ENCODE measurements around the gene ERMAP. TPM values are rescaled to one million over a fixed set of nuclear protein-coding genes. Genes with fewer than 3 reads are reported as not detected.

The ERMAP gene
- polyA plus RNA-seq (2013, experiment 1 of 2): 3.2 TPM
- 3.4 TPM for polyA plus RNA-seq (2013, experiment 2 of 2)

DNA sequence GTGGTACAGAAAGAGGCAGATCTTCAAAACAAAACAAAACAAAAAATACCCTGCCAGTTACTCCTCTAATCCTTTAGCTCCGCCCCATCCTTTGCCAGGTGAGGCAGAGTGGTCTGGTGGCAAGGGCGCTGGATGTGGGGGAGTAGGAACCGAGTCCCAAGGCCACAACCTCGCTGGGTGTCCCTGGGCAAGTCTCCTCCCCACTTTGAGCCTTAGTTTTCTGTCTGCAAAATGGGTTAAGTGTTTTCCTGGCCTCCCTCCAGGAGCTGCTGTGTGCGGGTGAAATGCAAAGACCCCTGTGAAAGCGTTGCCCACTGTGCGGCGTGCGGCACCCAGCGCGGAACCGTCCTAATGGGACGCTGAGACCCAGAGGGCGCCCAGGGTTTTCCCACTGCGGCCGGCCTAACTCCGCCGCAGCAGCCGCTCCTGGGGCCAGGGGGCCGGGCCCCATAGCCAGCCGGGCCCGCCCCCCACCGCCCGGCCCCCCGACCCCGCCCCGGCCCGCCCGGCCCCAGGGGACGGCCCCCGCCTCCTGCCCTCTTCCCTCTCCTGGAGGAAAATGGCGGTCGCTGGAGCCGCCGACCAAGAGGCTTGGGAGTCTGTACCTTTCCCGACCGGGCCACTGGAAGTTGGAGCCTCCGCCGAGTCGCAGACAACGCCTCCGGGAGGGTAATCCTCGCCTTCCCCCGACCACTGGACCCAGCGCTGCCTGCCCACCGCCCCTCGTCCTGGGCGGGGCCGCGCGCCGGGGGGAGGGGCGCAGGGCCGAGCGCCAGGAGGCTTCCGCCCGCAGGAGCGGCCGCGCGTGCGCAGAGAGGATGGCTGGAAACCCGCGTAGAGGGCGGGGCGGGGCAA, at the start of gene ERMAP, which contains the start of gene SVBP:
TSS of gene ERMAP (plus strand) at position 538 of the 855 bp plus-strand sequence. CDS start 13,327 bp downstream, outside the sequence.
TSS of gene SVBP (minus strand) at position 813 of the 855 bp plus-strand sequence. CDS start 853 bp downstream, outside the sequence.
- H3K36me3 ChIP-seq (ENCODE audit: control insufficient read depth, insufficient read depth, low read length): peaks cover 9% of the 10 kb centered on the region
- 0% methylated on average over 24 to 29 of the region's 66 CpGs for WGBS, 2 experiments (ENCODE audit: insufficient coverage in 2 of 2)
- H3K9me3 ChIP-seq (ENCODE audit: control insufficient read depth, low read length): peaks cover 4% of the 10 kb centered on the region
- H3K4me3 ChIP-seq (ENCODE audit: extremely low read depth, insufficient read depth, low read length, poor library complexity, severe bottlenecking): peak within 1 kb of the TSS; percentile 59
- H3K4me1 ChIP-seq (ENCODE audit: control insufficient read depth, insufficient read depth, low read length, poor library complexity, severe bottlenecking): peaks cover 12% of the 10 kb centered on the region
- H3K27ac ChIP-seq (ENCODE audit: low read depth, low read length, severe bottlenecking): peak within 1 kb of the TSS; percentile 99

DNA sequence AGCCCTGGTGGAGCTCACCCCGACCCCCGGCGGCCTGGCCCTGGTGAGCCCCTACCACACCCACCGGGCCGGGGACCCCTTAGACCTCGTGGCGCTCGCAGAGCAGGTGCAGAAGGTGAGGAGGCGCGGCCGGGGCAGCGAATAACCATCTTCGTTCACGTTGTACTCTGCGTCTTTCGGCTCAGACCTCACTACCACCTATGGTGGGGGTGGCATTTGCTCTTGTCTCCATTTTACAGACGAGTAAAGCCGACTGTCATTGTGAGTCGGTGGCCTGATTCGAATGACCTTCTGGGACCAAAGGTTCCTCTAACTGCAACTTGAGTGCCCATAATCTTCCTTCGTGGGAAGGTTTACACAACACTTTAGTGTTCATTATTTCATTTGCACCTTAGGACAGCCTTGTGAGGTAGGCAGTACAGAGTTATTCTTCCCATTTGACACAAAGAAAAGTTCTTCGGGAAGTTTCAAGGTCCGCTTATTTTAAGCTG, 49.4 kb upstream of the ERMAP start:
- H3K4me1 ChIP-seq (ENCODE audit: control insufficient read depth, insufficient read depth, low read length, poor library complexity, severe bottlenecking): peaks cover 4% of the 10 kb centered on the region
- peaks cover 36% of the 10 kb centered on the region for H3K36me3 ChIP-seq (ENCODE audit: control insufficient read depth, insufficient read depth, low read length)
- peak overlapping the region; percentile 98 for H3K4me3 ChIP-seq (ENCODE audit: extremely low read depth, insufficient read depth, low read length, poor library complexity, severe bottlenecking)
- H3K27ac ChIP-seq (ENCODE audit: low read depth, low read length, severe bottlenecking): peak overlapping the region; percentile 92
- no peaks in the 10 kb centered on the region for H3K9me3 ChIP-seq (ENCODE audit: control insufficient read depth, low read length)
- 1 to 5% methylated on average over 14 to 22 of the region's 23 CpGs for WGBS, 2 experiments (ENCODE audit: insufficient coverage in 2 of 2)

- no peaks in the 10 kb centered on the region for H3K9me3 ChIP-seq (ENCODE audit: control insufficient read depth, low read length)
- H3K27ac ChIP-seq (ENCODE audit: low read depth, low read length, severe bottlenecking): no peak overlapping the region
- H3K4me3 ChIP-seq (ENCODE audit: extremely low read depth, insufficient read depth, low read length, poor library complexity, severe bottlenecking): peak overlapping the region; percentile 98
- peaks cover 3% of the 10 kb centered on the region for H3K4me1 ChIP-seq (ENCODE audit: control insufficient read depth, insufficient read depth, low read length, poor library complexity, severe bottlenecking)
- no CpG with 5 or more reads among the region's 2 CpGs for WGBS, 2 experiments (ENCODE audit: insufficient coverage in 2 of 2)
- peaks cover 36% of the 10 kb centered on the region for H3K36me3 ChIP-seq (ENCODE audit: control insufficient read depth, insufficient read depth, low read length)
Observed at GRCh38 chr1:42768172-42768571, 48.8 kb upstream of the ERMAP start.

DNA sequence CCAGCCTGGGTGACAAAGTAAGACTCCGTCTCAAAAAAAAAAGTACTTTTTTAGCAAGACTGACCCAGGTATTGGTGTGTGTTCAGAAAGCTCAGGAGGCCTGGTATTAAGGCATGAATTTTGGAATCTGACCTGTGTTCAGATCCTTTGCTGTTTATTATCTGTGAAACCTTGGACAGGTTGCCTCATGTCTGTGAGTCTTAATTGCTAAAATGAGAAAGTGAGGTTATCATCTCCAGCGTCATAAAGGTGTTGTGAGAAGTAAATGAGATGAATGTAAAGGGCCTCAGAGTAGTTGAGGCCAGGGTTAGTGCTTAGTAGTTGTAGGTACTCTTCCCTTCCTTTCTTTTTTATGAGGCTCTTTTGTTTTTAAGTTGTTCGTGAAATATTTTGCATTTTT, 47.1 kb upstream of the ERMAP start:
- H3K4me1 ChIP-seq (ENCODE audit: control insufficient read depth, insufficient read depth, low read length, poor library complexity, severe bottlenecking): no peaks in the 10 kb centered on the region
- peaks cover 43% of the 10 kb centered on the region for H3K36me3 ChIP-seq (ENCODE audit: control insufficient read depth, insufficient read depth, low read length)
- no peak overlapping the region for H3K27ac ChIP-seq (ENCODE audit: low read depth, low read length, severe bottlenecking)
- 88 to 95% methylated on average over 2 of the region's 3 CpGs for WGBS, 2 experiments (ENCODE audit: insufficient coverage in 2 of 2)
- H3K4me3 ChIP-seq (ENCODE audit: extremely low read depth, insufficient read depth, low read length, poor library complexity, severe bottlenecking): no peak overlapping the region
- H3K9me3 ChIP-seq (ENCODE audit: control insufficient read depth, low read length): no peaks in the 10 kb centered on the region

GRCh38 chr1:42773420-42773819, 43.5 kb upstream of the ERMAP start:
- Histone ChIP-seq H3K4me3 (ENCODE audit: extremely low read depth, insufficient read depth, low read length, poor library complexity, severe bottlenecking) (no peak overlapping the region), H3K9me3 (ENCODE audit: control insufficient read depth, low read length) (no peaks in the 10 kb centered on the region), H3K4me1 (ENCODE audit: control insufficient read depth, insufficient read depth, low read length, poor library complexity, severe bottlenecking) (no peaks in the 10 kb centered on the region), H3K27ac (ENCODE audit: low read depth, low read length, severe bottlenecking) (no peak overlapping the region), H3K36me3 (ENCODE audit: control insufficient read depth, insufficient read depth, low read length) (peaks cover 76% of the 10 kb centered on the region)
- WGBS, 2 experiments (ENCODE audit: insufficient coverage in 2 of 2): 0% methylated on average over 1 of the region's 2 CpGs; no CpG with 5 or more reads in 1 of the 2 experiments

DNA sequence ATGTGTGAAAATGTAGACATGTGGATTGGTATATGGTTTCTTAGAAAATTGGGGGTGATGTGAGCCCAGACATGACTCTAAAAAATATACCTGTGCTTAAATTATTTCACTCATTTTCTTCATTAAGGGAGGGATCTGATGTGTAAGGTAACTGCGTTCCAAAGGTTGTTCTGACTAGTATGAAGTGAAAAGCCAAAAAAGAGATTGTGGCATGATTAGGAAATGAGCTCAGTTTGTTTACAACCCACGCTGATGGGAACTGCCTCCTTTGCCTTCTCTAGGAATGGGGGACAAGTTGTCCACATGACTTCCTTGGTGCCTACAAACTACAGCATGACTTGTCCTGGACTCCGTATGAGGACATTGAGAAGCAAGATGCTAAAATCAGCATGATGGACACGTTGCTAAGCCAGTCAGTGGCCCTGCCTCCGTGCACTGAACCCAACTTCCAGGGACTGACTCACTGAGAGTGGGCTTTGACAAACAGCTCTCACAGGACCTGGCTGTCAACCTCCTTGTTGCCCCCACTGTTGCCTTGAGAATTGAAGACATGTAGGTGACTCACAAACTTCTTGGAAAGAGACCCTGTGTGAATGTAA, 41.9 kb upstream of the ERMAP start:
- 93 to 97% methylated on average over 4 to 5 of the region's 5 CpGs for WGBS, 2 experiments (ENCODE audit: insufficient coverage in 2 of 2)
- Histone ChIP-seq H3K27ac (ENCODE audit: low read depth, low read length, severe bottlenecking) (no peak overlapping the region), H3K9me3 (ENCODE audit: control insufficient read depth, low read length) (no peaks in the 10 kb centered on the region), H3K4me3 (ENCODE audit: extremely low read depth, insufficient read depth, low read length, poor library complexity, severe bottlenecking) (no peak overlapping the region), H3K4me1 (ENCODE audit: control insufficient read depth, insufficient read depth, low read length, poor library complexity, severe bottlenecking) (no peaks in the 10 kb centered on the region), H3K36me3 (ENCODE audit: control insufficient read depth, insufficient read depth, low read length) (peaks cover 76% of the 10 kb centered on the region)

DNA sequence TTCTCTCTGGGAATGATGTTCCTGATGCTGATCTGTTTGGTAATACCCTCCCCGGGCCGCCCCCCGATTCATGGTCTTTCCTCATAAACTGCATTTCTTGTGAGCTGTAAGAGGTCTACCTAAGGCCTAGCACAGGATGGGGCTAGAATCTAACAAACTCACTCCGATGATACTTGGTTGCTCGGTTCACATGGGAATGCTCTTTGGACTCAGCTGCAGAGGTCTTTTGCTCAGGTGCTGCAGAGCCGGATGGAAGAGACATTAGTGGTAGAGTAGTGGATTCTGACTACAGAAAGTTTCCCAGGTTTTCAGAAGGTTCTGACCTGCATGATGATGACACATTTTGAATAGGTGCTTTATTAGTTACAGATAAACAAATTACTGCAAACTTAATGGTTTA, 40.4 kb upstream of the ERMAP start:
- Histone ChIP-seq H3K4me1 (ENCODE audit: control insufficient read depth, insufficient read depth, low read length, poor library complexity, severe bottlenecking) (no peaks in the 10 kb centered on the region), H3K9me3 (ENCODE audit: control insufficient read depth, low read length) (no peaks in the 10 kb centered on the region), H3K4me3 (ENCODE audit: extremely low read depth, insufficient read depth, low read length, poor library complexity, severe bottlenecking) (no peak overlapping the region), H3K27ac (ENCODE audit: low read depth, low read length, severe bottlenecking) (no peak overlapping the region), H3K36me3 (ENCODE audit: control insufficient read depth, insufficient read depth, low read length) (peaks cover 80% of the 10 kb centered on the region)
- 97 to 98% methylated on average over 5 to 6 of the region's 6 CpGs for WGBS, 2 experiments (ENCODE audit: insufficient coverage in 2 of 2)

DNA sequence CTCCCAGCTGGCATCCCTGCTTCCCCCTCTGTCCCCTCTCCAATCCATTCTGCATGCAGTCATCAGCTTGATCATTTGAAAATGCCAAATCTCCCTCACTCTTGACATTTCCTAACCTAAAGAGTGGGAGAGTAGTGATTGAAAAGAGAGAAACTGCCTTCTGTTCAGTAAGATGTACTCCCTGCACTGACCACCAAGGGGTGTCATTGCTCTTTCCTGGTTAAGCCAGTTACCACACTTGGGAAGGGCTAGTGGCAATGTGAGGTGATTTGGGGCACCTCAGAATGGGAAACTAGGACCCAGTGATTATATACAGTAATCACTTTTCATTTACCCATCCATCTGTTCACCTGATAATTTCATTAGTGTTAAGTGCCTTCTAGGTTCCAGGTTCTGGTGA, 39.1 kb upstream of the ERMAP start:
- Histone ChIP-seq H3K4me3 (ENCODE audit: extremely low read depth, insufficient read depth, low read length, poor library complexity, severe bottlenecking) (no peak overlapping the region), H3K9me3 (ENCODE audit: control insufficient read depth, low read length) (no peaks in the 10 kb centered on the region), H3K4me1 (ENCODE audit: control insufficient read depth, insufficient read depth, low read length, poor library complexity, severe bottlenecking) (no peaks in the 10 kb centered on the region), H3K36me3 (ENCODE audit: control insufficient read depth, insufficient read depth, low read length) (peaks cover 82% of the 10 kb centered on the region), H3K27ac (ENCODE audit: low read depth, low read length, severe bottlenecking) (no peak overlapping the region)

DNA sequence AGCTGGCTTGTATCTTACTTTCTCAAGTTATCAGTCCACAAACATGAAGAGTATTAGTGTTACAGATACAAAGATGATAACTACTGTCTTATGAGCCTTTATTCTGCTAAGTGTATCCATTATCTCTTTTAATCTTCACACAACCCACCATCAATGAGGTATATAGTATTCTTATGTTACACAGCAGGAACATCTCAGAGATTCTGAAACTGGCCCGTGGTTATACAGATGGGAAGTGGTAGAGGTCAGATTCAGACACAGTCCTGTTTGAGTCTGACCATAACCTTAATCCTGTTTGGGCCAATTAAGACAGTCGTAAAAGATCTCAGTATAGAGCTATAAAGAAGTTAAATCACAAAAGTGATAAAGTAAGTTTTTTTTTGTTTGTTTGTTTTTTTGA, 37.2 kb upstream of the ERMAP start:
- H3K36me3 ChIP-seq (ENCODE audit: control insufficient read depth, insufficient read depth, low read length): peaks cover 75% of the 10 kb centered on the region
- H3K27ac ChIP-seq (ENCODE audit: low read depth, low read length, severe bottlenecking): no peak overlapping the region
- H3K9me3 ChIP-seq (ENCODE audit: control insufficient read depth, low read length): no peaks in the 10 kb centered on the region
- WGBS, 2 experiments (ENCODE audit: insufficient coverage in 2 of 2): 100% methylated on average over 2 of the region's 2 CpGs; no CpG with 5 or more reads in 1 of the 2 experiments
- no peak overlapping the region for H3K4me3 ChIP-seq (ENCODE audit: extremely low read depth, insufficient read depth, low read length, poor library complexity, severe bottlenecking)
- H3K4me1 ChIP-seq (ENCODE audit: control insufficient read depth, insufficient read depth, low read length, poor library complexity, severe bottlenecking): no peaks in the 10 kb centered on the region

GRCh38 chr1:42780176-42780575, 36.7 kb upstream of the ERMAP start:
- Histone ChIP-seq H3K4me3 (ENCODE audit: extremely low read depth, insufficient read depth, low read length, poor library complexity, severe bottlenecking) (no peak overlapping the region), H3K36me3 (ENCODE audit: control insufficient read depth, insufficient read depth, low read length) (peaks cover 70% of the 10 kb centered on the region), H3K9me3 (ENCODE audit: control insufficient read depth, low read length) (no peaks in the 10 kb centered on the region), H3K4me1 (ENCODE audit: control insufficient read depth, insufficient read depth, low read length, poor library complexity, severe bottlenecking) (peaks cover 1% of the 10 kb centered on the region), H3K27ac (ENCODE audit: low read depth, low read length, severe bottlenecking) (no peak overlapping the region)
- WGBS, 2 experiments (ENCODE audit: insufficient coverage in 2 of 2): 100% methylated on average over 1 of the region's 1 CpG; no CpG with 5 or more reads in 1 of the 2 experiments
